ENCODE data around the gene MYH8. TPM values are rescaled to one million over a fixed set of nuclear protein-coding genes. Genes with fewer than 3 reads are reported as not detected.

Gene MYH8
- total RNA-seq (ENCODE audit: low replicate concordance) = not detected in 2 replicates

GRCh38 chr17:10421900-10422542 is at the start of gene MYH8:
TSS of gene MYH8 (minus strand) at chr17:10421950. CDS start at chr17:10420227, 1,723 bp downstream.

GRCh38 chr17:10469459-10469858 is 47.7 kb upstream of the MYH8 start, which contains the start of gene MYH4:
TSS of gene MYH4 (minus strand) at chr17:10469559. CDS start at chr17:10466745, 2,814 bp downstream.

GRCh38 chr17:10372906-10373305 is 48.8 kb downstream of the MYH8 start, which contains the start of gene MYH13:
TSS of gene MYH13 (minus strand) at chr17:10373006. CDS start at chr17:10364530, 8,476 bp downstream.

Other genes with a start within 250 kb of the MYH8 start
- 0.53 and 17.0 TPM in 2 replicates for gene GAS7, start 223.3 kb downstream of the MYH8 start, total RNA-seq (ENCODE audit: low replicate concordance)
- not detected in 2 replicates for gene MYH13, start 48.9 kb downstream of the MYH8 start, total RNA-seq (ENCODE audit: low replicate concordance)
- gene MYH4, start 47.6 kb upstream of the MYH8 start, total RNA-seq (ENCODE audit: low replicate concordance) = not detected in 2 replicates
- gene MYH1, start 96.6 kb upstream of the MYH8 start, total RNA-seq (ENCODE audit: low replicate concordance) = not detected in 2 replicates
- not detected in 2 replicates for gene MYH2, start 127.7 kb upstream of the MYH8 start, total RNA-seq (ENCODE audit: low replicate concordance)
- 0.30 and 0.59 TPM in 2 replicates for gene MYH3, start 235.4 kb upstream of the MYH8 start, total RNA-seq (ENCODE audit: low replicate concordance)

All from smooth muscle cell of the coronary artery (primary cell).